CD4-positive, alpha-beta T cell treated with Interleukin-2 at 100 ng/mL for 4 hours (primary cell): Measurements from ENCODE around the gene DDN.

ENCODE experiments used
- DNase-seq: peaks from one replicate; pipeline ENCODE4 v3.0.0-alpha.2; 2020; ENCODE audit warnings: low spot score

The DDN gene

DNA sequence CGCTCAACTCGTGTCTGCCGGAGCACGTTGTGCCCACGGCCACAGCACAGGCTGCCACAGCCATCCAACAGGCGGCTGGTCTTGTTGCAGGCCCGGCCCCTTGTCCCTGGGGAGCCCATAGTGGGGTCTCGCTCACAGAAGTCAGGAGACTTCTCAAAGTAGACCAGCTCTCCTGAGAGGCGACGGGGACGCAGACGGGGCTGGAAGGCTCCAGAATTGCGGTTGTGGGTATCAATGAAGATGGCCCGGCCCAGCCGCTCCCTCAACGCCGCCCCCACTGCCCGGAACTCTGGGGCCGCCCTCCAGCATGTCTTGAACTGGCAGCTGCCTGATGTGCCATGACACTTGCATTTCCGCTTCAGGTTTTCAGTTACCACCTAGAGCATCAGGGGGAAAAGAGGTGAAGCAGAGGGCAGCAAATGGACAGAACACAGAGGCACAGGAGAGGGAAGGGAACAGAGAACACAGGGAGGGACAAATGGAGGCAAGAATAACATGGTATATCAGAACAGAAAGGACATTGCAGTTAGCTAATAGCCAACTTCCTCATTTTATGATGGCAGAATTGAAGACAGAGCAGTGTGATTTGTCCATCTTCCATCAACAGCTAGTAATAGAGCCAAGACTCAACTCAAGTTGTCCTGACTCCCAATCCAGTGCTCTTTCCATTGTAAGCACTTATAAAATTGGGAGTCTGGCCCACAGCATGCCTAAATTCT, 32.8 kb downstream of the DDN start:
- no peak for DNase-seq

GRCh38 chr12:48965298-48965838, 33.8 kb downstream of the DDN start:
- DNase-seq = no peak

GRCh38 chr12:48961801-48962200, 37.4 kb downstream of the DDN start:
- DNase-seq = no peak

GRCh38 chr12:48961331-48961730, 37.8 kb downstream of the DDN start:
- DNase-seq = no peak

DNA sequence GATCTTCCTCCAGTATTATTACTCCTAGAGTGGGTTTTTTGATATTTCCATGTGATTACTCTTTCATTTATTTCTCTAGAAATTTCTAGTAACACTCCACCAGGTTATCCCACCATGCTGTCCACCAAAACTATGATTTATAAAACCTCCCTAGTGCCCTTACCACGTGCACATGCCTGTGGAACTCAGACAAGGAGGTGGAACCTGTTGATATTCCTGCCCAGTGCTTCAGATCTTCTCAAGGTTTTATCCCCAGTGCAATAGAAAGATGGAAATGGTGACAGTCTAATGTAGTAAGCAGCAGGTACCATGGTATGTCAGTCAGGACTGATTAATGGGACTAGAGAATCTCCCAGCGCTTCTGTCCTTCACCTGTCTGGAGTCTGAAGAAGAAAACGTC, 38.3 kb downstream of the DDN start:
- no peak for DNase-seq

DNA sequence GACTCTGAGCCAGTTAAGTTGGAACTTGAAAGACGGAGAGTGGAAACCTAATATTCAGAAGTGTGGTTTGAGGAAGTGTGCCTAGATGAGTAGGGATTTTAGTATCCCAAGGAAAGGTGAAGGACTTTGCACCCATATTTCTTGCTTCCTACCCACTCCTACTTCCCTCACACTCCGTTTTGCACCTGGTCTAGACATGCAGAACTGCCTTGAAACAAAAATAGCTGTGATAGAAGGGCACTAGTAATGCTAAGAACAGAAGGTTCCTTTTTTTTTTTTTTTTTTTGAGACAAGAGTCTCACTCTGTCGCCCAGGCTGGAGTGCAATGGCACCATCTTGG, 41.2 kb downstream of the DDN start:
- no peak for DNase-seq

DNA sequence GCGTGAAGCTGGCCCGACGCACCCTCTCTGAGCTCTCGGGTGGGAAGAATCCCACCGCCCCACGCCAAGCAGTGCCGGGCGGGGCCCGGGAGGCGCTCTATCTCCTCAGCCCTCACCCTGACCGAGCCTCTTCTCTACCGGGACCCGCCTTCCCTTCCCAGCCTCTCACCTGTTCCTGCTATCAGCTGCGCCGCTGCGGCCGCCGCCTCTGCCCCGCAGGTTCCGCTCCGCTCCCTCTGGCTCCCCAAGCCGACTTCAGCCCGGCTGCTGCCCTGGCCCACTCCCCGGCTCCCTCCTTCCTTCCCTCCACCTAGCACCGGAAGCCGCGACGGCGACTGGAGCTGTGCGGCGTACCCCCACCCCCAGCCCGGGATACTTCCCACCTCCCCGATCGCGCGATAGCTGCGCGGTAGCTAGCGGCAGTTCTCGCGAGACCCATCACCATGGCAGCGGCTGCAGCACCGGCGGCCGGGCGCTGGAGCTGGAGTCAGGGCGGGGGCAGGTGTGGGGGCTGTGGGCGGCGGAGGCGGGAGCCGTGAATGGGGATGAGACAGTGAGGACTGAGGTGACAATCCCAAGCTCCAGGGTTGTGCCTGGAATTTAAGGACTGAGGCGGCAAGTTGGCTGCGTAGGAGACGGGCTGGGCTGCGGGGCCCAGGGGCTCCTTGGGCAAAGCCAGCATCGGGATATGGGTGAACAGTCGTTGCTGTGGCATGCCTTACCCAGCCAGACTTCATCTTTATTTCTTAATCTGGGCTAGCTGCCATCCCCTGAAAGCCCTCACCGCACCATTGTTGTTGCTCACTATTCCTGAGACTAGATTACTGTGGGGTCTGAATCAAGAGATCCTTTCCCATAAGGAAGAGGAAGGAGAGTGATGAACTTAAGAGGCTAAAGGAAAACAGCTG, 41.8 kb downstream of the DDN start, which contains the start of gene ARF3:
Gene ARF3, minus strand, starts transcription at position 347 of the 908 bp plus-strand sequence. CDS start 16,392 bp downstream, outside the sequence.
- DNase-seq = peak; percentile 93

- no peak for DNase-seq
These were observed 42.7 kb downstream of the DDN start for GRCh38 chr12:48956279-48957140.

DNA sequence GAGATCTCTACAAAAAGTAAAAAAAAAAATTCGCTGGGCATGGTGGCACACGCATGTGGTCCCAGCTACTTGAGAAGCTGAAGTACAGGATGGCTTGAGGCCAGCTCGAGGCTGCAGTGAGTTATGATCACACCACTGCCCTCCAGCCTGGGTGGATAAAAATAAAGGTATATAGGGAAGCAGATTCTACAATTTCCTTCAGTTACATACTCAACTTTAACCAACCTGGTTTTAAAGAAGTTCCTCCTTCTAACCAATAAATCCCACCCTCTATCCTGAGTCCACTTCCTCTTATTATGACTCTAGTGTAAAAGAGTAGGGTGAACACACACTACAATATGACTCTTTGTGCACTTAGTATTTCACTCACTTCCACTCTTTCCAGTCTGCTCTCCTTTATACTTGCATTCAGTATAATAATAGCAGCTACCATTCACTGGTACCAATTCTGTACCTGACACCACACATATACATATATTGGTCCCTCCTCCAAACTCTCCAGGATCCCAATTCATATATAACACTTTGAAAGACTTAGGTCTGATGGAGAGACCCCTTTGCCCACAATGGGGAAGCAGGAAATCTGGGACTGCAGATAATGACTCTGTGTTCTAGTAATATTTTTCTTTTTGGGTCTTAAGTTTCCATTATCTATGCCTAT, 44.2 kb downstream of the DDN start:
- DNase-seq = no peak

DNA sequence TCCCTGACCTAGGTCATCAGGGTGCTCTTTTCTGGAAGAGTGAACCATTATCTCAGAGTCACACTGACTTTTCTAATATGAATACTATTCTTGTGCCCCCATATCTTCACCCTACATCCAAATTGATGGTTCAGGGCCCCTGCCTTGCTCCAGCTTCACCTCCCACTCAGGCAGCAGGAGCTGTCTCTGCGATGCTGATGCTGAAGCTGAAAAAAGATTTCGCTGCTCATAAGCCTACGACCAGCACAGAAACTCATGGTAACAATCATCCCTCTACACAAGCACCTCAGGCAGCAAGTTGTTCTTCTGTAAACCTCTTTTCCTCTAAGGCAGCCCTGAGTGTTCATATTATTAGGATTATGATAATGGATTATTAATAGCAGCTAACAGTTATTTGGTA, 45.1 kb downstream of the DDN start:
- DNase-seq = no peak

DNA sequence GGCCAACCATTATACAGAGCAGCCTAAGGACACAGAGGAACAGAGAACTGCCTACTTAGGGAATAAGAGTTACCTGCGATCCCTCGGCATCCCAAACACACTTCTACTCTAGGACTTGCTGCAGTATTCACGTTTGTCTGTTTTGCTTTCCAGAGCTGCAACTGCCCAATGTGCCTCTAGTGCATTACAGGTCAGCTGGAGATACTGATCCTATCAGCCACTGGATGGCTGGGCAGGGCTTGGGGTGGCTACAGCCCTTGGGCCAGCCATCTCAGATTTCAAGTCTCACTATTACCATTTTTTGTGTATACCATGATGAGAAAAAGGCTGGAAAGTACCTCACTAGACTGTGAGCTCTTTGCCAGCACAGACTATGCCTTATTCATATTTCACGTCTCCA, 46.5 kb downstream of the DDN start:
- DNase-seq = no peak

GRCh38 chr12:48947727-48948126, 51.4 kb downstream of the DDN start:
- no peak for DNase-seq

DNA sequence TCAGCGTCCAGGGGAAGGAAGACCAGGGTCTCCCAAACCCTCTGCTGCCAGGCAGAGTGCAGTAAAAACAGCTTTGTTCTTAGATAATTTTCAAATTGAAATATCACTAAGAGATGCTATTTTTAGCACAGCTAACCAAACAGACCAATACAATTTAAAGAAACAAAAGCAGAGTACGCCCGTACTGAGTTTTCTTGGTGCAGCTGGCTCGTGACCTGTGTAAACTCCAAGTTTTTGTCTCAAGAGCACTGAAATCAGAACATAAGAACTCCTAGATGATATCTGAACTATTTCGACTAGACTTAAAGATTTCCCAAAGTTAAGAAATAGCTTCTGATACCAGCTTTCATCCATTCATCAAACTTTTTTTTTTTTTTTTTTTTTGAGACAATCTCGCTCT, 52.2 kb downstream of the DDN start:
- no peak for DNase-seq

- DNase-seq = no peak
These were observed 53.0 kb downstream of the DDN start for GRCh38 chr12:48946205-48946604.
